ENCODE results near the gene ZFAND3. TPM values are rescaled to one million over a fixed set of nuclear protein-coding genes. Genes with fewer than 3 reads are reported as not detected.

The ZFAND3 gene
- total RNA-seq, 1 donor from 2014 or later = 131 TPM

DNA sequence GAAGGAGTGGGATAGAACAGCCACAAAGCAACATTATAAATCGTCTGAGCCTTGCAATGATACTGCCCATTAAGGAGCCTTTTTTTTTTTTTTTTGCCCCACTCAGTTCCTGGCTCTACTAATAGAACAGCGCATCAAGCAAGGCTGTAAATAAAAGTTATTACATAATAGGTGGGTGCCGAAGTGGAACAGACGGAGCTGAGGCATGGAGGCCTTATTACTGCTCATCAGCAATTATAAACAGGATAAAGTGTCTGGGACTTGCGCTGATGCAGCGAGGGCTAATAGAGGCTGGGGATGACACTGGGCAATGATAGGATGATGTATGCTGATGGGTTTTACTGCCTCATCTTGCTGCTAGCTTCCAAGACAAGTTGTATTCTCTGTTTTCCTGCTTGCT is 272.1 kb downstream of the ZFAND3 start:
- no peak overlapping the region for H2AFZ ChIP-seq (ENCODE audit: low read depth, low read length)
- H3K4me1 ChIP-seq (ENCODE audit: insufficient read depth, low read length) = peaks cover 10% of the 10 kb centered on the region
- H3K9me3 Mint-ChIP-seq (ENCODE audit: unreplicated experiment) = no peaks in the 10 kb centered on the region
- H3K27me3 Mint-ChIP-seq (ENCODE audit: low read depth, unreplicated experiment) = no peaks in the 10 kb centered on the region
- no peak overlapping the region for H3K27ac ChIP-seq (ENCODE audit: low read depth, low read length)
- peaks cover 19% of the 10 kb centered on the region for H3K79me2 ChIP-seq (ENCODE audit: insufficient read depth, low read length)
- FAIRE-seq (no peak), DNase-seq (ENCODE audit: low read depth) (no peak)
- no peak overlapping the region for H3K9ac ChIP-seq (ENCODE audit: low read length)
- H3K27me3 ChIP-seq (ENCODE audit: insufficient read depth, low read length) = no peaks in the 10 kb centered on the region
- no peak overlapping the region for H3K4me2 ChIP-seq (ENCODE audit: low read length)
- no peaks in the 10 kb centered on the region for H3K9me3 ChIP-seq (ENCODE audit: insufficient read depth, low read depth, low read length)
- TF ChIP-seq, protein P1, sequence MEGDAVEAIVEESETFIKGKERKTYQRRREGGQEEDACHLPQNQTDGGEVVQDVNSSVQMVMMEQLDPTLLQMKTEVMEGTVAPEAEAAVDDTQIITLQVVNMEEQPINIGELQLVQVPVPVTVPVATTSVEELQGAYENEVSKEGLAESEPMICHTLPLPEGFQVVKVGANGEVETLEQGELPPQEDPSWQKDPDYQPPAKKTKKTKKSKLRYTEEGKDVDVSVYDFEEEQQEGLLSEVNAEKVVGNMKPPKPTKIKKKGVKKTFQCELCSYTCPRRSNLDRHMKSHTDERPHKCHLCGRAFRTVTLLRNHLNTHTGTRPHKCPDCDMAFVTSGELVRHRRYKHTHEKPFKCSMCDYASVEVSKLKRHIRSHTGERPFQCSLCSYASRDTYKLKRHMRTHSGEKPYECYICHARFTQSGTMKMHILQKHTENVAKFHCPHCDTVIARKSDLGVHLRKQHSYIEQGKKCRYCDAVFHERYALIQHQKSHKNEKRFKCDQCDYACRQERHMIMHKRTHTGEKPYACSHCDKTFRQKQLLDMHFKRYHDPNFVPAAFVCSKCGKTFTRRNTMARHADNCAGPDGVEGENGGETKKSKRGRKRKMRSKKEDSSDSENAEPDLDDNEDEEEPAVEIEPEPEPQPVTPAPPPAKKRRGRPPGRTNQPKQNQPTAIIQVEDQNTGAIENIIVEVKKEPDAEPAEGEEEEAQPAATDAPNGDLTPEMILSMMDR (IDR thresholded peaks at IDR 0.05; ENCODE audit: insufficient read depth, low read depth, low read length) = no peak
- no peak for TF ChIP-seq EZH2 (IDR thresholded peaks at IDR 0.05; ENCODE audit: insufficient read depth, low read length)
- no peaks in the 10 kb centered on the region for H3K36me3 ChIP-seq (ENCODE audit: insufficient read depth, low read length)
- peaks cover 63% of the 10 kb centered on the region for H4K20me1 ChIP-seq (ENCODE audit: insufficient read depth, low read length)
- no peak overlapping the region for H3K27ac Mint-ChIP-seq (ENCODE audit: unreplicated experiment)
- no peak overlapping the region for H3K4me3 ChIP-seq (ENCODE audit: insufficient read depth, low read depth, low read length)
- peaks cover 18% of the 10 kb centered on the region for H3K4me1 Mint-ChIP-seq (ENCODE audit: low read depth, unreplicated experiment)
- peaks cover 10% of the 10 kb centered on the region for H3K36me3 Mint-ChIP-seq (ENCODE audit: low read depth, unreplicated experiment)
- H3K4me3 Mint-ChIP-seq (ENCODE audit: unreplicated experiment) = no peak overlapping the region

DNA sequence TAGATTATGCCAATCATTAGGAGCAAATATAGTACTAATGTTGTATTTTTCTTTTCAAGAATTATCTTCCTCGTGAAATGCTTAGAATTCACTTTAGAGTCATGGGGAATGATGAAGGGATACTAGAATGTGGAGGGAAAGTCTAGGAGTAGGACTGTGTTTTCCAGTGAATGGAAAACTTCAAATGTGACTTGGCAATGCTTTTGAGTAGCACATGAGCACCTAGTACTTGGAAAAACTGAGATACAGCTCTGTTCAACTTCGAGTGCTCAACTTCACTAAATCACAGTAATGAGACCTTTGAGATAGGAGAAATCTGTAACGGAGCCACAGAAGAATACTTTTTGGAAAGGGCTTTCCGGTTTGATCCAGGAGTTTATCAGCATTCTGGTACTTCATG is 272.9 kb downstream of the ZFAND3 start:
- H3K79me2 ChIP-seq (ENCODE audit: insufficient read depth, low read length) = peaks cover 24% of the 10 kb centered on the region

DNA sequence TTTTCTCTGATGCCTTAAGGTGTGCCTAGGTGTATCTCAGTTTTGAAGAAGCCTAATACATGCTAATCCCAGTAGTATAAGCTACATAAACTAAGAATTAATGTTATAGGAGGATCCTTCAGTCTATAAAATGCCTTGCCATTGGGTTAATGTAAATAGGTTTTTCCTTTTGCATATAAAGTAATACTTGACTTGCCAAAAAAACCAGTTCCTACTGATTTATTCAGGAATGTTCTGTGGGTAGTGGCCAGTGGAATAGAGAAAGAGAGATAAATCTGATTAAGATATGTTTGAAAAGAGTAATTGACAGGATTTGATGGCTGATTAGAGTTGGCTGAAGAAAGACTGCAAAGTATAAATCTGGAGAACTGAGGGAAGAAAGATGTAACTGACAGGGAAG is 273.4 kb downstream of the ZFAND3 start:
- H3K36me3 ChIP-seq (ENCODE audit: insufficient read depth, low read length) = no peaks in the 10 kb centered on the region
- no peaks in the 10 kb centered on the region for H3K27me3 Mint-ChIP-seq (ENCODE audit: low read depth, unreplicated experiment)
- H3K9me3 Mint-ChIP-seq (ENCODE audit: unreplicated experiment) = no peaks in the 10 kb centered on the region
- no peaks in the 10 kb centered on the region for H3K27me3 ChIP-seq (ENCODE audit: insufficient read depth, low read length)
- H3K9me3 ChIP-seq (ENCODE audit: insufficient read depth, low read depth, low read length) = no peaks in the 10 kb centered on the region
- peaks cover 10% of the 10 kb centered on the region for H3K4me1 ChIP-seq (ENCODE audit: insufficient read depth, low read length)
- H3K79me2 ChIP-seq (ENCODE audit: insufficient read depth, low read length) = peaks cover 29% of the 10 kb centered on the region
- peaks cover 4% of the 10 kb centered on the region for H3K36me3 Mint-ChIP-seq (ENCODE audit: low read depth, unreplicated experiment)
- no peak overlapping the region for H3K4me3 ChIP-seq (ENCODE audit: insufficient read depth, low read depth, low read length)
- DNase-seq (ENCODE audit: low read depth) (no peak), FAIRE-seq (no peak)
- no peak overlapping the region for H3K27ac Mint-ChIP-seq (ENCODE audit: unreplicated experiment)
- H2AFZ ChIP-seq (ENCODE audit: low read depth, low read length) = no peak overlapping the region
- H3K4me2 ChIP-seq (ENCODE audit: low read length) = no peak overlapping the region
- TF ChIP-seq, protein P1 (IDR thresholded peaks at IDR 0.05; ENCODE audit: insufficient read depth, low read depth, low read length) = no peak
- no peak for TF ChIP-seq EZH2 (IDR thresholded peaks at IDR 0.05; ENCODE audit: insufficient read depth, low read length)
- H3K4me3 Mint-ChIP-seq (ENCODE audit: unreplicated experiment) = no peak overlapping the region
- no peak overlapping the region for H3K9ac ChIP-seq (ENCODE audit: low read length)
- peaks cover 22% of the 10 kb centered on the region for H3K4me1 Mint-ChIP-seq (ENCODE audit: low read depth, unreplicated experiment)
- H3K27ac ChIP-seq (ENCODE audit: low read depth, low read length) = no peak overlapping the region
- peaks cover 74% of the 10 kb centered on the region for H4K20me1 ChIP-seq (ENCODE audit: insufficient read depth, low read length)

More for the DNA sequence above, 272.9 kb downstream of the ZFAND3 start:
- H3K27me3 Mint-ChIP-seq (ENCODE audit: low read depth, unreplicated experiment) = no peaks in the 10 kb centered on the region
- Histone ChIP-seq H2AFZ (ENCODE audit: low read depth, low read length) (no peak overlapping the region), H4K20me1 (ENCODE audit: insufficient read depth, low read length) (peaks cover 69% of the 10 kb centered on the region), H3K9me3 (ENCODE audit: insufficient read depth, low read depth, low read length) (no peaks in the 10 kb centered on the region), H3K4me1 (ENCODE audit: insufficient read depth, low read length) (peaks cover 10% of the 10 kb centered on the region), H3K27ac (ENCODE audit: low read depth, low read length) (no peak overlapping the region), H3K4me2 (ENCODE audit: low read length) (no peak overlapping the region), H3K27me3 (ENCODE audit: insufficient read depth, low read length) (no peaks in the 10 kb centered on the region), H3K9ac (ENCODE audit: low read length) (no peak overlapping the region), H3K4me3 (ENCODE audit: insufficient read depth, low read depth, low read length) (no peak overlapping the region), H3K36me3 (ENCODE audit: insufficient read depth, low read length) (no peaks in the 10 kb centered on the region)
- DNase-seq (ENCODE audit: low read depth) = no peak
- FAIRE-seq = no peak
- H3K4me3 Mint-ChIP-seq (ENCODE audit: unreplicated experiment) = no peak overlapping the region
- H3K9me3 Mint-ChIP-seq (ENCODE audit: unreplicated experiment) = no peaks in the 10 kb centered on the region
- H3K4me1 Mint-ChIP-seq (ENCODE audit: low read depth, unreplicated experiment) = peaks cover 22% of the 10 kb centered on the region
- TF ChIP-seq, protein P1 (IDR thresholded peaks at IDR 0.05; ENCODE audit: insufficient read depth, low read depth, low read length) = no peak
- TF ChIP-seq EZH2 (IDR thresholded peaks at IDR 0.05; ENCODE audit: insufficient read depth, low read length) = no peak
- H3K27ac Mint-ChIP-seq (ENCODE audit: unreplicated experiment) = no peak overlapping the region
- H3K36me3 Mint-ChIP-seq (ENCODE audit: low read depth, unreplicated experiment) = peaks cover 5% of the 10 kb centered on the region

Measured in astrocyte (in vitro differentiated cells and primary cell).